HG03457 (cell line): Measurements from ENCODE around the gene PLLP.

Experiments used
- ATAC-seq: cut with Tn5 transposase; IDR thresholded peaks from one replicate; pipeline ENCODE4 v1.9.1; 2021; ENCODE audit warnings: moderate number of reproducible peaks; ENCODE audit not compliant: unreplicated experiment

The PLLP gene

DNA sequence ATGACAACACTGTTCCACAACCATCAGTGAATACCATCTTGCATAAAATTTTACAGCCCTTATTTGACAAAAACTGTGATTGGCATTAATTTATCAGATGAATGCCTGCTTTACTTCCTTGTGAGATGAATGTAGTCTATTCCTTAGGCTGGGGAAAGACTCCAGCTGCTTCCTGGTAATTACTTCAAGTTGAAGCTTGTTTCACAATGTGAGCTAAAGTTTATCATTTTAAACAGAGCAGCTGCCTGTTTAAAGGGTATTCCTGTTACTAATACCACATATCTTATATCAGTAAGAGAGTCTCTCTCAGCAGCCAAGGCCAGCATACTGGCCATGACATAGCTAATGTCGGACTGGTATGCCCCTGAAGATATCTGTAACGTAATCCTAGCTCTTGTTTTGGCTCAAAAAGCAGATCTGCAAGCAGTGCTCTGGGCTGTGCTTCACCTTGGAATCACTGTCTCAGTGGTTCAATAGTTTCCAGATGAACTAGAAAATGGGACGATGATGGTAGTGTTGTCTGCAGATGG is 52.6 kb downstream of the PLLP start:
- ATAC-seq = no peak

DNA sequence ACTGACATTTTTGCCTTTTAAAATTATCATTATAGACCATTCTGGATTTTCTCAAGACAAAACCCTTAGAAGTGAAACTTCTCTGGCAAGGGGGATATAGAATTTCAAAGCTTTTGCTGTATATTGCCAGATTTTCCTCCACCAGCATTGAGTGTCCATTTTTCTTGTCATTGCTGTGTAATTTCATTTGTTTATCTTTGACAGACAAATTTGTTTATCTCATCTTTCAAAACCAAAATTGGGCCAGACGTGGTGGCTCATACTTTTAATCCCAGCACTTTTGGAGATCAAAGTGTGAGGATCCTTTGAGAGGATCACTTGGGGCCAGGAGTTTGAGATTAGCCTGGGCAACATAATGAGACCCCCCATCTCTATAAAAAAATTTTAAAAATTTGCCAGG is 55.4 kb downstream of the PLLP start:
- no peak for ATAC-seq

DNA sequence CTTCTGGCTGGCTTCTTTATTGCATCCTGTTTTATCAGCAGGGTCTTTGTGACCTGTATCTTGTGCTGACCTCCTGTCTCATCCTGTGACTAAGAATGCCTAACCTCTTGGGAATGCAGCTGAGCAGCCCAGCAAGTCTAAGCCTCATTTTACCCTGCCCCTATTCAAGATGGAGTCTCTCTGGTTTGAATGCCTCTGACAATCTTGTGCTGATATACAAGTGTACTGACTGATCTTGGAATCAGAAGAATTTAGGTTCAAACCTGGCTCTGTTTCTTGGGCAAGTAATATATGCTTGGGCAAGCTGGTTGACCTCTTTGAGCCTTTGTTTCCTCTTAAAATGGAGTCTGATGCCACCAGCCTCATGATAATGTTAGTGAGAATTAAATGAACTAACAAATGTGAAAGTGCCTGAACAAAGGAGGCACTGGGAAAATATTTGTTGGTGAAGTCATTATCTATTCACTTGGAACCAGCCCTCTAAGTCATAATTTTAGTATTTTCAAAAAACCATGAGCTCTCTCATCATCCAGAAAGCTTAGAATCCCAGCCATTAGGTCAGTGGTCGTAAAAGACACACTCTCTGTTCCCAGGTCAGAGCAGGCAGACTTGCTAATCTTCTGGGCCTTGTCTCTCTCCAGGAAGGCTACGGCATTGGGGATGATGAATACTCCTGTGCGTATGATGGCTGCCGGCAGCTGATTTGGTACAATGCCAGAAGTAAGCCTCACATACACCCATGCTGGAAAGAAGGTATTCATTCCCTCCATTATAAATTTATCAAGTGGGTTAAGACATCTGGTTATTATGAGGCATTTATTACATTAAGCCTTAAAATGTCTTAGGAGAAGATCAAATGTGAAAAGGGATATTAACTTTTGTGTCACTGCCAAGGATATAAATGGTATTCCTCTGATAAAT is 57.5 kb downstream of the PLLP start:
- ATAC-seq = no peak

DNA sequence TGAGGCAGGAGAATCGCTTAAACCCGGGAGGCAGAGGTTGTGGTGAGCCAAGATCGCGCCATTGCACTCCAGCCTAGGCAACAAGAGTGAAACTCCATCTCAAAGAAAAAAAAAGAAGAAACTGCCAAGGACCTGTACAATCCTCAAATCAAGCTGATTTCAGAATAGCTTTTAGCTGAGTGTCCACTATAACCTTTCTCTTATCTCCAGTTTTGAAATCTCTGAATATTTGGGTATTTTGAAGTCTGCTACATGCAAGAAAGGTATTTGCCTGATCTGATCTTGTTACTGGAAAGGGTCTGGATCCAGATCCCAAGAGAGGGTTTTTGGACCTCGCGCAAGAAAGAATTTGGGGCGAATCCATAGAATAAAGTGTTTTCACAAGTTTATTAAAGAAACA is 58.5 kb downstream of the PLLP start:
- no peak for ATAC-seq

DNA sequence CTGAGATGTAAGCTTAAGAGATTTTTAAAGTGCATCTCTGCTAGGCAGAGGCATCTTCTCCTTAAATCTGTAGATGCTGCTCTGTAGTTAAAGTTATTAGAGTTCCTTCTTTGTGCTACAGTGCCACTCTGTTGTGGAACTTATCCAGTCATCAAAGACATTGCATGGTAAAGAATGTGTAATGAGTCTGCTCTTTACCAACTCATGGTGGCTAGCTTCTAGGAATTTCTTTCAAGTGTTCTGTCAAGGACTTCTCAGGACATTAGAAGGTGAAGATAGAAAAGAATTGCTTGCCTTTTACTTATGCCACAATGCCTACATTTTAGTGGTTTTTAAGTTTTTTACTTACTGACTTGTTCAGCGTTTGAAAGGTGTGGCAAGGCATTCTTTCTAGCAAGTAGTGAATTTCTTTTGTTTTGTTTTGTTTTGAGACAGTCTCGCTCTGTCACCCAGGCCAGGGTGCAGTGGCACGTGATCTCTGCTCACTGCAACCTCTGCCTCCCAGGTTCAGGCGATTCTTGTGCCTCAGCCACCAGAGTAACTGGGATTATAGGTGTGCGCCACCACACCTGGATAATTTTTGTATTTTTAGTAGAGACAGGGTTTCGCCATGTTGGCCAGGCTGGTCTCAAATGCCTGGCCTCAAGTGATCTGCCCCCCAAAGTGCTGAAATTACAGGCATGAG is 59.7 kb downstream of the PLLP start:
- ATAC-seq = no peak

DNA sequence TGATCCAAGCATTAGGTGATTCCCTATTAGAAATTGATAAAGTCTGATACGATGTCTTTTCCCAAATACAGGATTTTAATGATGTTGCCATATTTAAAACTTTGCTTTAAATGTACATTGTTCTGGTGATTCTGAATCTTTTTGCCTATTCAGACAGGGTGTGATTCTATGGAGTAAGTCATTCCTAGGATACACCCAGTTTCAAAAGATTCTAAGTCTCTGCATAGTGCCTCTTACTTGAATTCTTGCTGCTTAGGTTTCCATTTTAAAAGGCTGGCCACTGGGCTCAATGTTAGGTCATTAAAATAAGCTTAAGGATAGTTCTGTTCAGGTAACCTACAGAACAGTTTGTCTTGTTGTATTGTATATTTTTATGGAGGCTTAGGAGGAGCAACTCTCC is 61.4 kb downstream of the PLLP start:
- no peak for ATAC-seq

DNA sequence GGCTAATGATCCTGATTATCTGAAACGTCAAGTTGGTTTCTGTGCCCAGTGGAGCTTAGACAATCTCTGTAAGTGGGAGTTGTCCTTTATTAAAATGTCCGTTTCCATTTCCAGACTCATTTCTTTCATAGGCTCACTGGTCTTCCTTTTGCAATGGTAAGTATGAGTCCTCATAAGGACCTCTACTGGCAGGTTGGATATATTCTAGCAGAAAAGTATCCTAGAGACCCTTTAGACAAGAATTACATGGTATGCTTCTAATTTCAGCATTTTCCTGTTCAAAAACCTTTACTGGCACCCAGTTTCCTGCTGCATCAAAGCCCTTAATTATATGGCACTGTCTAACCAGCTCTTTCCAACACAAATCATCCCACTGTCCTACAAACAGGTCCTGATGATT is 67.5 kb downstream of the PLLP start:
- ATAC-seq = no peak

DNA sequence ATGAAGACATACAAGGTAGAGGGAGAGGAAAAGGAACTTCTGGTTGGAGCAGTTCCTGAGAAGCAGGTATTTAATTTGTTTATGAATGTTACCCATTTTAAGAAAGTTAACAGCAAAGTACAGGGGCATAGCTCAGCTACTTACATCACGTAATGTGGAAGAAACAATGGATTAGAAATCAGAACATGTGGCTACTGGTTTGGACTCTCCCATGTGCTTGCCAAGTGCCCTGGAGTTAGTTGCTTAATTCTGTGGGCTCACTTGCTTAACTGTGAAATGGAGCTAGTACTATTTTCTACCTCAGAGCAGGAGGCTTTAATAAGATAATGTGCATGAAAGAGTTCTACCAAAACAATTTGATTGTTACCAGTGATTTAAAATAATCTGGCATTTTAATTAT is 71.0 kb downstream of the PLLP start:
- no peak for ATAC-seq

DNA sequence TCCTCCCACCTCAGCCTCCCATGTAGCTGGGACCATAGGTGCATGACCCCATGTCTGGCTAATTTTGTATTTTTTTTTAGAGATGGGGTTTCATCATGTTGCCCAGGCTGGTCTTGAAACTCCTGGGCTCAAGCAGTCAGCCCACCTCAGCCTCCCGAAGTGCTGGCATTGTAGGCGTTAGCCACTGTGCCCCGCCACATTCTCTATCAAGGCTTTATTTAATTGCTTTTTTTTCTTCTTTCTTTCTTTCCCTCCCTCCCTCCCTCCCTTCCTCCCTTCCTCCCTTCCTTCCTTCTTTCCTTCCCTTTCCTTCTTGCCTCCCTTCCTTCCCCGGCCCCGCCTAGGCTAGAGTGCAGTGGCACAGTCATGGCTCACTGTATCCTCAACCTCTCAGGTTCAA is 74.7 kb downstream of the PLLP start:
- ATAC-seq = no peak

DNA sequence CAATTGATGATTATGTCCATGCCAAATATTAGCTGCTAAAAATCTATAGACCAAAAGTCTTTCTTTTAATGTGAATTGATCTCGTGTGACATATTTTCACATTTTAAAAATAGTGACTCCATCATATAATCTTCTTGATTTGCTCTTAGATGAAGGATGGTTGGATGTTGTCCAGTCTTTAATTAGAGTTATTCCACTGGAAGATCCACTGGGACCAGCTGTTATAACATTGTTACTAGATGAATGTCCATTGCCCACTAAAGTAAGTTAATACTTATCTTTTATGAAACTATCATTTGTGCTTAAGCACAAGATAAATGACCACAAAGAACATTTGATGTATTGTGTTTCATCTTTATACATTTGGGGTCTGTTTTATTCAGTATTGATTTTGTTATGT is 75.5 kb downstream of the PLLP start:
- ATAC-seq = no peak
